Measurements from ENCODE around the gene ETS1.

ETS1 gene

DNA sequence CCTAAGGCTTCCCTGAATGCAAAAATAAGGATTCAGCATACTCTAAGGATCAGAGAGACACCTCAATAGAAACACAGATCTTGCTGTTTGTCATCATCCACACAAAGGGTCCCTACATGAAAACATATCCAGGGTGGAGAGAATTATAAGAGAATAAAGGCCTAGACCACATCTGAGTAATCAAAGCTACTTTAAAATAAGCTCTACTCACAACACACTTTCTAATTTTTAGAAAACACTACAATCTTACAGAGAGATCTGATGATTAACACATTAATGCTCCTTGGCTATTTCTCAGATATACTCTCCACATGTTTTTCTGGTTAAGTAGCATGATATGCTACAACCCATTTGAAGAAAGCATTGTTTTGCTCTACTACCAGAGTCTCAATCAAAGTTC, 108.2 kb downstream of the ETS1 start:
- DNase-seq: no peak

DNA sequence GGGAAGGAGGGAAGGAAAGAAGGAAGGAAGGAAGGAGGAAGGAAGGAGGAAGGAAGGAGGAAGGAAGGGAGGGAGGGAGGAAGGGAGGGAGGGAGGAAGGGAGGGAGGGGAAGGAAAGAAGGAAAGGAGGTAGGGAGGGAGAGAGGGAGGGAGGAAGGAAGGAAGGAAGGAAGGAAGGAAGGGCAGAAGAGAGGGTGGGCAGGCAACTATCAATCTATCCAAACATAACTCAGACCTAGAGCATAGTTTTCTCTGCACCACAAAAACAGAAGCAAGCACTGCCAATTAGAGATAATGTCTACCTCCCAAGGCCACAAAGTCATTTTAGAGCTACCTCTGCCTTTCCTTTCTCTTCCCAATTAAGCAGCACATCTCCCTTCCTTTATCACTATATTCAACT, 109.1 kb downstream of the ETS1 start:
- no peak for DNase-seq

- no peak for DNase-seq
Measured at GRCh38 chr11:128477811-128478210, 109.5 kb downstream of the ETS1 start.

DNA sequence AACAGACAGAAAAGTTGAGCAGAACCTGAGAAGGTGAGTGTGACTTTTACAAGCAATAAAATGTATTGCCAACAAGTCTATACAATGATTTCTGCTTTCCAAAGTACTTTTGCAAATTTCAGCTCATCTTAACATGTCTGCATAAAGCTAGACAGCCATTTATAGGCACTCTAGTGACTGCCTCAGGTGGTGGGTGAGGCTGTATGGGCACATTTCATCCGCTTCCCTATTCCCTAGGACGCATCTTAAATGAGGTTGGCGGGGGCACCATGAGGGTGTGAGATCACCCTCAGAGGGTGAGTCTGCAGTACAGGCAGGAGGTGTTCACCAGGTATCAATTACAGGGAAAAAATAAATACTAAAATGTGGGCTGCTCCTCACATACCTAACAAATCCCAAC, 110.1 kb downstream of the ETS1 start:
- DNase-seq: no peak

DNA sequence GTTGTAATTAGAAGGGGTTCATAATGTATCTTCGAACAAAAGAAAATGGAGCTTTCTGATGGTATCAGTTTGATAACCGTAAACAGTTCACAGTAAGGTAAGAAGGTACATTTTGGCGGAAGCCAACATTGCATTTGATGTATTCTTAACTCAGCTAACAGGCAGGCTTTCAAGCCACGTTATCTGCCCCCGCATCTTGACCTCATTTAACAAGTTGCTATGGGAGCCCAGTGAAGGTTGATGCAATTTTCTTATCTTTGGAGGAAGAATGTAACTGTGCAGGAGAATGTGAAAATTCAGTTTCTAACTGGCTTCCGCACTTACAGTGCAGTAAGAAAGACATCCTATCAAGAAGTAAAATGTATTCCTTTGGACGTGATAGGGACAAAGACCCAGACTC, 110.6 kb downstream of the ETS1 start:
- DNase-seq: peak; percentile 73

DNA sequence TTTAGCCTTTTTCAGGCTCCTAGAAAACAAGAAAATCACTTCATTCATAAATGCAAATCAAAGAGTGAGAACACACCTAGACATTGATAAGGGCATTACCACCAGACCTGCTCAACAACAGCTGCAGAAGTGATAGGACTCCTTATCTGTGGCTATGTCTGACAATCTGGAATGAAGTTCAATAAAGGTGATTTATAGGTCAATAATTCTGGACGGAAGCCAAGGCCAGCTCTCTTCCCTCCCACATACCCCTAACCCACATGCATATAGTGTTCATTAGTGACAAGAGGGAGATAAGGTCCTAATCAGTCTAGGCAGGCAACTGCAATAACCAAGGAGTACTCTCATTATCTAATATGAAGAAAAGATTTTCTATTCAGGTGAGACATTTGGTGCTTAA, 111.3 kb downstream of the ETS1 start:
- no peak for DNase-seq

DNA sequence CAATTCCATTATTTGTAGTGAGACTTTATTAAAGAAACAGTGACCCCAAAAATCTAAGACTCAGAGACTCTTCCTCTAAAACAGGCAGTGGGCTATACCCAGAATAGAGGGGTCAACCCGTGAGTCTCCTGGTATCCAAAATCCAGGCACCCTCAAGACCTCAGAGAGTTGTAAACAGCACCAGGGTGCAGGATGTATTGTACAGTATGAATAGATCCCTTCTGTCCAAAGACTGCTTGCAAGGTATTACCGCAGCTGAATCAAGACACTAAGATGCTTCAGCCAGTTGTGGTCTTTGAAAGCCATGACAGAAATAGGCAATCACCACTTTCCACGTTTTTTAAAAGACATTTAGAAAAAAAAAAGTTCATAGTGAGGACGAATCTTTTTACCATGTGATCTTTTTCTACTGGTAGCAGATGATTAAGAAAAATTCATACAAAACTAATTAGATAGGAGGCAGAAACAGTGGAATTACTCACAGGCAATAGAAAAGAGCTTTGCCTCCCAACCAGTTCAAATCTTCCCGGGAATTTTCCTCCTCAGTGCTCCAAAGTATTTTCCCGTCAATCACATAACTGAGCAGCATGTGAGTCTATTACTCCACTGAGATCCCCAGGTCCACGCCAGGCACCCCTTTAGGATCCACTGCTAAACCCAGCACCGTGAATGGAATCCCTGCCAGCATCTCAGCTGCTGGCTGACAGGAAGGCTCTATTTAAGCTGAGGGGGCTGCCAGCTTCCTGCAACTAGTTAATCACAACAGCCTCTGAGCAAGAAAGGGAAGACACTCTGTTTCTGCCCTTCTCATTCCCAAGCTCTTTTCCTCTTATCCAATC, 113.1 kb downstream of the ETS1 start:
- DNase-seq: no peak

GRCh38 chr11:128473636-128474035, 113.7 kb downstream of the ETS1 start:
- DNase-seq: no peak

GRCh38 chr11:128472128-128473089, 114.9 kb downstream of the ETS1 start:
- no peak for DNase-seq

DNA sequence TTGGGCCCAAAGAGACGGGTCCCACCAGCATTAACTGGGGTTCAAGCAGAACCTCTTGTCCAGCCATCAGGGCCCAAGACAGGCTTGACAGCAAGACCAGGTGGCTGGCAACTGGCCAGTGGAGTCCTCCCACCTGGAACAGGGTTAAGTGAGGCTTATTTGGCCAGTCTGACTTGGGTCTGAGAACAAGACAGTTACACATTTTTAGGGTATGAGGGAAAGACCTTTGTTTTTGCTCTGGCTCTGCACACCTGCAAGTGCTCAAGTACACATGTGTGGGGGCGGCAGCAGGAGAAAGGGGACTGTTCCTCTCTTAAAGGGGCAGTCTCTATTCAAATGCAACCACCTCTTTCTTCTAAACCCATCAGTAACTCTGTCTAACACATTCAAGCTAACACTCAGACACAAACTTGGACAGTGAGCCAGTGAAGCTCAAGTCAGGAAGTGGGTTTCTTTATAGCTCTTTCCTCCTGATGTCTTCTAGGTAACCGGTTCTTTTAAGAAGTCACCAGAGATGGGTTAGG, 116.2 kb downstream of the ETS1 start:
- DNase-seq: peak; percentile 47

- no peak for DNase-seq
Measured at GRCh38 chr11:128470081-128470480, 117.3 kb downstream of the ETS1 start.

GRCh38 chr11:128469220-128469619, 118.1 kb downstream of the ETS1 start:
- DNase-seq: no peak

DNA sequence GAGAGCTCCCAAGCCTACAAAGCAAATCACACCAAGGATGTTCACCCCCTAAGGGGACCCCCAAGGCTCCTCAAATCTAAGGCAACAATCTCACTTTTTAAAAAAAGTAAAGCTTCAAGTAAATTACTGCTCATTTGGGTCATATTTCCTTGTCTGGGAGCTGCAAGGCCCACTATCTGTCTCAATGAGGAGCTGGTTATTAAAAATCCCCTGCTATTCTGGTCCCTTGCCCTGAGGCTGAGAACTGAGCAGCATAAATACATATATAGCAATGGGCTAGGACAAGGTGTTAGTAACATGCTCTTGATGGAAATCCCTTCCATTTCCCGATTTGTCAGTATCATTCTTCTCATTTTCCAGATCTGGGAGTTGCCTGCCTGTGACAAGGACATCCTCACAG, 119.2 kb downstream of the ETS1 start:
- DNase-seq: no peak

GRCh38 chr11:128467610-128468041, 119.7 kb downstream of the ETS1 start:
- DNase-seq: no peak

DNA sequence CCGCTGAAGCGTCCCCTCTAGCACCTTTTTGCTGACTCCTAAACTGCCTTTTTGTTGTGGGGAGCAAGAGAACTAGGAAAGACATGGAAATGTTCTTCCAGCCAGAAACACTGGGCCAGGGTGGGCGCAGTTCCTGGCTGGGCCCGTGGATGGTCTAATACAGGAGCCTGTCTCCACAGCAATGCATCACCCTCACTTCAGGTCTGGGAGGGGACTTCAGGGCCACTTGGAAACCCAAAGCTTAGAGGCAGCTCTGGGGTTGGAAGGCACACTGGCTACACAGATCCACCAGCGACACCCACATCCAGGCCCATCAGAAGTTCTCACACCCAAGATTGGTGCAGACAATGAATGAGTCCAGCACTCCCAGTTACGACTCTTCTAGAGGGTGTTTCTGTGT, 120.3 kb downstream of the ETS1 start:
- DNase-seq: no peak

GRCh38 chr11:128465946-128466705, 121.2 kb downstream of the ETS1 start:
- no peak for DNase-seq

DNA sequence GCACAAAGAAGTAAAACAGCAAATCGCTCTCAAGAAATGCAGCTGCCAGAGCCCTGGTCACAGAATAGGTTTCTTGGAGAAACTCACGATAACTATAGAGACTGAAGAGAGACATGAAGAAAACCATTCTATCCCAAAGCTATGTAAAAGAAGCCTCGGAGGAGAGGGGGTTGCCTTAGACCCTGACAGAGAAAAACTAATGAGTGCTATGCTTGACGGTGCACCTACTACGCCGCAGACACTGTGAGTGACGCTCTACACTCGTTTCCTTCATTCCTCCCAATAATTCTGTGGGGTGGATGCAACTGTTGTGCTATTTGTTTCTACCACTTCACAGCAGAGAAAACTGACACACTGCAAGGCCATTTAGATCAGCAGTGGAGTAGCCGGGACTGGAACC, 121.8 kb downstream of the ETS1 start:
- DNase-seq: no peak

DNA sequence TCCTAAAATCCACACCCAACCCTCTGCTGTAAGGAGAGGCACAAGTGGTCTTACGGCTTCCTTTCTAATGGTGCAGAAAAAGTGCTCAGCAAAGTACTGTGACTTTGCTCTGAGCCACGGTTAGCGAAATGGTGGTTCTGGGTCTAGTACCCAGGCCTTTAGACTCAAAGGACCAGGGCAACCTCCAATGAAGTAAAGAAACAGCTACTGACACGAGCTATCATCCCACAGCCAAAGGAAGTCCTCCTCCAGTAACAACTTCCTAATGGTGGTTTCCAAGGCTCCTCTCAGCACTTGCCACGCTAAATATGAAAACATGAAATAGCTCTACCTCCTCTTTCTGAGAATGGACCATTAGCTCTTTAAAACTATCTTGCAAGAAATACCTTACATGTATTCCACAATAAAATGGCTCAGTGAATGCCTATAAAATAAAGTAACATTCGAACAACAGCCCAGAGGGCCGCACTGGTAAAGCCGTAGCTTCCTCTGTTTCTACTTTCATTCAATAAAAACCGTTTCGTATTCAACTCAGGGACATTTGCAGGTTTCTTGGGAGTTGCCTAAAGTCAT, 122.4 kb downstream of the ETS1 start:
- DNase-seq: no peak

DNA sequence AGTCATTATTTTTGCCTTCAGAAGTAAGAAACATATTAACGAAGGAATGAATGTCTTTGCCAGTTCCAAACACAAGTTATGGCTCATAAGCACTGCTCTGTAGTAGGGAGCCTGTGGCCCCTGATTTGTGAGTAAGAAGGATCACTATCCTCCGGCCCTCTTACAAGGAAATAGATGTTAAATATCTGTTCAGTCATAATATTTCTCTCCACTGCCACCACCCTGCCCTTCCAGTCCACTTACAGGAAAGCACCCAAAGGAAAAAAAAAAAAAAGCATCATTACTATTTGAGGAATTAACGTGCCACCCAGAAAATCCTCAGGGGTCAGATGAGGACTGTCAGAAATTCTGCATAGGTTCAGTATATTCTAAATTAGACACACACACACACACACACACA, 123.4 kb downstream of the ETS1 start:
- no peak for DNase-seq

DNA sequence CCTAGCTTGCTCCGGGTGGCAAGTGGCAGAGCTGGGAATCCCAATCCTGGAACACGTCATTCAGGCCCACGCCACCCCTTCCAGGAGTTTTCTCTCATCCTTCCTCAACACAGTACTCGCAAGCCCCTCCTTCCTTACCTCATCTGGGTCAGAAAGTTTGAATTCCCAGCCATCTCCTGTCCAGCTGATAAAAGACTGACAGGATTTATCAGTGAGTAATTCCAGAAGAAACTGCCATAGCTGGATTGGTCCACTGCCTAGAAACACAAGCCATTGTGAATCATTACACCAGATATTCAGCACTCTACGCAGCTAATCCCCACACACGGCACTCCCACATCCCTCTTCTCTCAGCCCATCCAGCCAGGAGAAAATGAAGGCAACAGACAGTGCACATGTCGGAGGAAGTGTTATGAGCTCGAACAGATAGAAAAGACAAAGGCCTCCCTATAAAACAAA, 124.0 kb downstream of the ETS1 start:
- no peak for DNase-seq

- DNase-seq: no peak
Measured at GRCh38 chr11:128462922-128463321, 124.4 kb downstream of the ETS1 start.

- no peak for DNase-seq
Measured at GRCh38 chr11:128462189-128462588, 125.2 kb downstream of the ETS1 start.
